Type B pancreatic cell (in vitro differentiated cells): ENCODE data around the gene CDKAL1. TPM values are rescaled to one million over a fixed set of nuclear protein-coding genes. Genes with fewer than 3 reads are reported as not detected.

ENCODE experiments used
- DNase-seq: peaks from one replicate; pipeline ENCODE4 v3.0.0; 2021; ENCODE audit warnings: mixed read lengths; ENCODE audit not compliant: unreplicated experiment; ENCODE audit errors: extremely low spot score
- H3K27ac Mint-ChIP-seq: 2 replicates; pipeline ENCODE4 v1.8.0; 2021; ENCODE audit warnings: mild to moderate bottlenecking, mixed read lengths
- H3K27me3 Mint-ChIP-seq: 2 replicates; pipeline ENCODE4 v1.8.0; 2021; ENCODE audit warnings: mixed read lengths
- H3K36me3 Mint-ChIP-seq: 2 replicates; pipeline ENCODE4 v1.8.0; 2021; ENCODE audit warnings: mixed read lengths
- H3K4me1 Mint-ChIP-seq: one replicate; pipeline ENCODE4 v1.8.0; 2021; ENCODE audit warnings: mixed read lengths; ENCODE audit not compliant: unreplicated experiment
- H3K4me3 Mint-ChIP-seq: 2 replicates; pipeline ENCODE4 v1.8.0; 2021; ENCODE audit warnings: mild to moderate bottlenecking, mixed read lengths
- H3K9me3 Mint-ChIP-seq: 2 replicates; pipeline ENCODE4 v1.8.0; 2021; ENCODE audit warnings: mixed read lengths
- CTCF ChIP-seq: fragments of 200-600 bp; sonication (generic); conservative IDR thresholded peaks from 2 replicates; pipeline ENCODE4 v1.5.0; 2021; ENCODE audit warnings: antibody characterized with exemption, mild to moderate bottlenecking
- total RNA-seq: library from RNA; stranded (reverse); gene quantifications from 2 replicates; pipeline ENCODE4 v1.2.1, GENCODE V29; 2021; ENCODE audit warnings: low replicate concordance

CDKAL1 gene
- total RNA-seq, 1 donor from 2014 or later = 21.0 TPM

DNA sequence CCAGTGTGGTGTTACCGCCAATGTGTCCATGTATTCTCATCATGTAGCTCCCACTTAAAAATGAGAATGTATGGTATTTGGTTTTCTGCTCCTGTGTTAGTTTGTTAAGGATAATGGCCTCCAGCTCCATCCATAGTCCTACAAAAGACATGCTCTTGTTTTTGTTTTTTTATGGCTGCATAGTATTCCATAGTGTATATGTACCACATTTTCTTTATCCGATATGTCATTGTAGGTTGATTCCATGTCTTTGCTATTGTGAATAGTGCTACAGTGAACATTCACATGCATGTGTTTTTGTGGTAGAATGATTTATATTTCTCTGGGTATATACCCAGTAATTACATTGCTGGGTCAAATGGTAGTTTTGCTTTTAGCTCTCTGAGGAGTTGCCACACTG is 207.2 kb downstream of the CDKAL1 start:
- no peak for DNase-seq
- Mint-ChIP-seq H3K9me3 (no peaks in the 10 kb centered on the region), H3K4me3 (no peak overlapping the region), H3K36me3 (peaks cover 19% of the 10 kb centered on the region), H3K27me3 (no peaks in the 10 kb centered on the region), H3K27ac (no peak overlapping the region), H3K4me1 (no peaks in the 10 kb centered on the region)
- no peak for TF ChIP-seq CTCF

DNA sequence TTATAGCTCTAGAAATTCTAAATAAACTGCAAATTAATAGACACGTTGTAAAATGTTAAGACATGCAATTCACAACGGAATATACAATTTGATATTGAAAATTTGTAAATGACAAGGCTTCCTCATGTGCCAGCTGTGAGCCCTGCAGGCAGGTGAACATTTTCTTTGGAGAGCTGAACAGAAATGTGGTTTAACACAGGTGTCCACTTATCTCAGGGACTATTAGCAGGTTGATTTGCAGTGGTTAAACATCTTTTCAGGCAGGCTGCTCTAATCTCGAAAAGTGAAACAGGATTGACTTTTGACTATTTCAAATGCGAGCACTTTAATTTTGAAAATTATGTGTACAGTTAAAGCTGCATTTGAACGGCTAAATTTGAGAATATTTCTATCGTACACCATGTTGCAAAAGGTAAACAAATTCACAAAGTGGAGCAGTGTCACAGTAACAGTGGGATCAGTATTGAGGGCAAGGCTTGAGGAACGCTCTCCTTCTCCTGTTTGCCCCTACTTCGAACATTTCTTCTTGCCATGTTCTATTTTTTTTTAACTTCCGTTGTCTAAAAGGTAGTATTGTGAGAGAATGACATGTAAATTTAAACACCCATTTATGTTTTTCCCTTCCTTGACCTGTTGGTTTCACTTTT is 210.8 kb downstream of the CDKAL1 start:
- Mint-ChIP-seq H3K9me3 (no peaks in the 10 kb centered on the region), H3K27ac (no peak overlapping the region), H3K4me1 (no peaks in the 10 kb centered on the region), H3K27me3 (no peaks in the 10 kb centered on the region), H3K4me3 (no peak overlapping the region), H3K36me3 (peaks cover 14% of the 10 kb centered on the region)
- no peak for TF ChIP-seq CTCF
- no peak for DNase-seq

DNA sequence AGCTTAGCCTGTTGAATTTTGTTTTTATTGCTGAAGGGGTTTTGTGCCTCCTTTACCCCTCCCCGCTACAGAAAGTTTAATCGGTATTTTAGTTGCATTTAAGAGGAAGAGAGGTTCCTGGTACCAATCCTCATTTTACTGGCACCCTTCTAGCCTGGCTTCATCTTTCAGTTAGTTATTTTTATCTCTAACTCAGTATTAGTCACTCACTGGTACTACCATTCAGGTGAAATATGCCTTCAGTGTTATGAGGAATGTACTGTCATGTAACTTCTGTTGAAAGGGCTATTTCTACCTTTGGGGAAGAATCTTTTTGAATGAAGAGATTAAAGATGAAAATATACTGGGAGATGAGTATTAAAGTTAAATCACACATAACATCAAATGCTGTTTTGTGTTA is 211.8 kb downstream of the CDKAL1 start:
- no peak for TF ChIP-seq CTCF
- Mint-ChIP-seq H3K27ac (no peak overlapping the region), H3K4me1 (peaks cover 7% of the 10 kb centered on the region), H3K27me3 (no peaks in the 10 kb centered on the region), H3K9me3 (no peaks in the 10 kb centered on the region), H3K36me3 (peaks cover 11% of the 10 kb centered on the region), H3K4me3 (no peak overlapping the region)
- no peak for DNase-seq

DNA sequence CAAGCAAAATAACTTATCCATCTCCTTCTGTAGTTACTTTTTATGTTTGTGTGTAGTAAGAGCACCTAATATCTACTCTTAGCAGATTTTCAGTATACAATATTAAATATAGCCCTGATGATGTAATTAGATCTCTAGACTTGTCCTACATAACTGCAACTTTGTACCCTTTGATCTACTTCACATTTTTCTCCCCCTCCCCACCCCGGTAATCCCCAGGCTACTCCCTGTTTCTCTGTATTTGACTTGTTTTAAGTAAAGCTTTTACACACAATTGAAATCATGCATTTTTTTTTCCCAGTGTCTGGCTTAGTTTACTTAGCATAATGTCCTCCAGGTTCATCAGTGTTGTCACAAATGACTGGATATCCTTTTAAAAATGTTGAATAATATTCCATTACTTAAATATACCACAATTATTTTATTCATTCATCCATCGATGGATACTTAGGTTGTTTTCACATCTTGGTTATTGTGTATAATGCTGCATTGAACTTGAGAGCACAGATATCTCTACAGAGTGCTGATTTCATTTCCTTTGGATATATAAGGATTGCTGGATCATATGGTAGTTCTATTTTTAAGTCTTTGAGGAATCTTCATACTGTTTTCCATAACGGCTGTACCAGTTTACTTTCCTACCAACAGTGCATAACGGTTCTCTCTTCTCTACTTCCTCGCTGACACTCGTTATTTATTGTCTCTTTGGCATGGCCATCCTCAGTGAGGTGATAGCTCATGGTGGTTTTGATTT is 212.7 kb downstream of the CDKAL1 start:
- DNase-seq = no peak
- Mint-ChIP-seq H3K4me1 (peaks cover 9% of the 10 kb centered on the region), H3K36me3 (peaks cover 3% of the 10 kb centered on the region), H3K9me3 (no peaks in the 10 kb centered on the region), H3K27me3 (no peaks in the 10 kb centered on the region), H3K4me3 (no peak overlapping the region), H3K27ac (no peak overlapping the region)
- no peak for TF ChIP-seq CTCF

- no peak for DNase-seq
- no peak overlapping the region for H3K4me3 Mint-ChIP-seq
- no peaks in the 10 kb centered on the region for H3K9me3 Mint-ChIP-seq
- TF ChIP-seq CTCF = no peak
- no peaks in the 10 kb centered on the region for H3K36me3 Mint-ChIP-seq
- no peaks in the 10 kb centered on the region for H3K27me3 Mint-ChIP-seq
- H3K27ac Mint-ChIP-seq = no peak overlapping the region
- H3K4me1 Mint-ChIP-seq = peaks cover 9% of the 10 kb centered on the region
Measured at GRCh38 chr6:20747991-20748390, 213.7 kb downstream of the CDKAL1 start.
